IMR-90 (cell line): ENCODE measurements around the gene NOS1AP. TPM values are rescaled to one million over a fixed set of nuclear protein-coding genes. Genes with fewer than 3 reads are reported as not detected.

Experiments used
- ATAC-seq: fragments of 200-7000 bp; cut with Tn5 transposase; 2 replicates; pipeline ENCODE4 v1.9.1; 2020; ENCODE audit warnings: low read depth, mild to moderate bottlenecking, moderate library complexity
- BruUV-seq: library from RNA; stranded (reverse); fragments of 400-500 nt; replicated peaks from 2 replicates; lab custom pipeline; 2021; lab: Mats Ljungman, UMichigan
- CTCF ChIA-PET: fragments of 300-600 bp; formaldehyde crosslinking; extraction: SDS; loops from one replicate; lab custom pipeline; 2021; ENCODE audit warnings: antibody characterized with exemption; lab: Yijun Ruan, JAX
- POLR2A ChIA-PET: fragments of 300-600 bp; sonication (Branson Sonifier 250); formaldehyde crosslinking; loops from one replicate; lab custom pipeline; 2022; ENCODE audit warnings: antibody characterized with exemption; ENCODE audit not compliant: unreplicated experiment; lab: Charles Lee
- DNase-seq: peaks from one replicate; pipeline ENCODE4 v3.0.0; 2013
- H2AFZ ChIP-seq: replicated peaks from 2 replicates; pipeline ENCODE3; 2013; ENCODE audit warnings: low read length, mild to moderate bottlenecking; ENCODE audit not compliant: poor library complexity
- H2AK5ac ChIP-seq: 2 replicates; pipeline ENCODE4 v1.6.1; 2013; ENCODE audit warnings: low read depth, low read length, inconsistent platforms
- H2AK9ac ChIP-seq: replicated peaks from 2 replicates; pipeline ENCODE3; 2013; ENCODE audit warnings: mild to moderate bottlenecking, low read depth, low read length, moderate library complexity; ENCODE audit not compliant: poor library complexity
- H2BK120ac ChIP-seq: 2 replicates; pipeline ENCODE4 v1.6.1; 2013; ENCODE audit warnings: low read depth, low read length, inconsistent platforms
- H2BK15ac ChIP-seq: 3 replicates; pipeline ENCODE4 v1.6.1; 2013; ENCODE audit warnings: low read depth, low read length, inconsistent platforms
- H2BK20ac ChIP-seq: 2 replicates; pipeline ENCODE4 v1.6.1; 2013; ENCODE audit warnings: low read depth, mild to moderate bottlenecking, inconsistent platforms, low read length, moderate library complexity
- H2BK5ac ChIP-seq: 2 replicates; pipeline ENCODE4 v1.6.1; 2013; ENCODE audit warnings: mild to moderate bottlenecking, low read depth, low read length, inconsistent platforms; ENCODE audit not compliant: poor library complexity, severe bottlenecking
- H3K14ac ChIP-seq: replicated peaks from 2 replicates; pipeline ENCODE4 v1.6.1; 2013; ENCODE audit warnings: low read depth, low read length, inconsistent platforms
- H3K18ac ChIP-seq: 2 replicates; pipeline ENCODE4 v1.6.1; 2013; ENCODE audit warnings: low read depth, low read length, control low read depth
- H3K23ac ChIP-seq: 2 replicates; pipeline ENCODE4 v1.6.1; 2013; ENCODE audit warnings: low read depth, low read length, inconsistent platforms
- H3K27ac ChIP-seq: 2 replicates; pipeline ENCODE4 v1.5.1; 2013; ENCODE audit warnings: mild to moderate bottlenecking, control low read depth, low read length; ENCODE audit not compliant: insufficient read depth
- H3K27me3 ChIP-seq: 2 replicates; pipeline ENCODE4 v1.6.1; 2013; ENCODE audit warnings: low read length; ENCODE audit not compliant: control insufficient read depth, insufficient read depth
- H3K36me3 ChIP-seq: 2 replicates; pipeline ENCODE4 v1.6.1; 2013; ENCODE audit warnings: low read length, mixed read lengths; ENCODE audit not compliant: control insufficient read depth, insufficient read depth
- H3K4ac ChIP-seq: 2 replicates; pipeline ENCODE4 v1.6.1; 2013; ENCODE audit warnings: low read depth, low read length, inconsistent platforms
- H3K4me1 ChIP-seq: 2 replicates; pipeline ENCODE4 v1.6.1; 2013; ENCODE audit warnings: low read length, mixed read lengths; ENCODE audit not compliant: control insufficient read depth, insufficient read depth
- H3K4me2 ChIP-seq: 2 replicates; pipeline ENCODE4 v1.6.1; 2013; ENCODE audit warnings: low read depth, mild to moderate bottlenecking, control low read depth, low read length, moderate library complexity
- H3K4me3 ChIP-seq: 2 replicates; pipeline ENCODE4 v1.5.1; 2013; ENCODE audit warnings: low read depth, mild to moderate bottlenecking, control low read depth, low read length, moderate library complexity; ENCODE audit not compliant: insufficient read depth
- H3K56ac ChIP-seq: 2 replicates; pipeline ENCODE4 v1.6.1; 2013; ENCODE audit warnings: low read length, inconsistent platforms; ENCODE audit not compliant: insufficient read depth; ENCODE audit errors: extremely low read depth
- H3K79me1 ChIP-seq, 2 experiments: 2 replicates each; pipeline ENCODE4 v1.6.1; 2013; ENCODE audit warnings: low read length in 2 of 2, inconsistent platforms in 1 of 2, low read depth in 1 of 2
- H3K9ac ChIP-seq: 2 replicates; pipeline ENCODE4 v1.6.1; 2013; ENCODE audit warnings: low read depth, low read length, control low read depth
- H3K9me1 ChIP-seq: 2 replicates; pipeline ENCODE4 v1.6.1; 2013; ENCODE audit warnings: low read length, inconsistent platforms; ENCODE audit not compliant: insufficient read depth
- H3K9me3 ChIP-seq: 2 replicates; pipeline ENCODE4 v1.6.1; 2013; ENCODE audit warnings: low read length; ENCODE audit not compliant: control insufficient read depth, insufficient read depth
- H4K20me1 ChIP-seq: 2 replicates; pipeline ENCODE4 v1.6.1; 2013; ENCODE audit warnings: low read length, inconsistent platforms; ENCODE audit not compliant: insufficient read depth
- H4K5ac ChIP-seq: 2 replicates; pipeline ENCODE4 v1.6.1; 2013; ENCODE audit warnings: mild to moderate bottlenecking, low read depth, low read length, control low read depth
- H4K8ac ChIP-seq, 2 experiments: 2 replicates each; pipeline ENCODE4 v1.6.1; 2013; ENCODE audit warnings: low read depth in 2 of 2, low read length in 2 of 2, control low read depth in 1 of 2, inconsistent platforms in 1 of 2
- H4K91ac ChIP-seq: 2 replicates; pipeline ENCODE4 v1.6.1; 2013; ENCODE audit warnings: low read depth, low read length, inconsistent platforms; ENCODE audit not compliant: insufficient read depth
- BHLHE40 ChIP-seq: fragments of 150-350 bp; IDR thresholded peaks from 2 replicates; pipeline ENCODE4 v1.6.1; 2016; ENCODE audit warnings: mild to moderate bottlenecking, low read depth, low read length
- CTCF ChIP-seq: conservative IDR thresholded peaks from 2 replicates; pipeline ENCODE4 v1.5.1; 2012; ENCODE audit warnings: mild to moderate bottlenecking, low read depth, low read length, improper control_type of control experiment
- ELK1 ChIP-seq: fragments of 150-350 bp; IDR thresholded peaks from 2 replicates; pipeline ENCODE4 v1.6.1; 2016; ENCODE audit warnings: low read depth, mild to moderate bottlenecking, low read length, moderate library complexity, borderline replicate concordance
- FOS ChIP-seq: fragments of 150-350 bp; IDR thresholded peaks from 2 replicates; pipeline ENCODE4 v1.6.1; 2016; ENCODE audit warnings: low read depth, low read length
- MAFK ChIP-seq: IDR thresholded peaks from 2 replicates; pipeline ENCODE4 v1.6.1; 2012; ENCODE audit warnings: low read depth, low read length, improper control_type of control experiment
- MAZ ChIP-seq: IDR thresholded peaks from 2 replicates; pipeline ENCODE4 v1.6.1; 2012; ENCODE audit warnings: low read depth, mild to moderate bottlenecking, low read length, improper control_type of control experiment, moderate library complexity, borderline replicate concordance
- MXI1 ChIP-seq: IDR thresholded peaks from 2 replicates; pipeline ENCODE4 v1.6.1; 2012; ENCODE audit warnings: low read depth, mild to moderate bottlenecking, low read length, moderate library complexity, borderline replicate concordance
- POLR2A ChIP-seq: IDR thresholded peaks from 2 replicates; pipeline ENCODE4 v1.6.1; 2012; ENCODE audit warnings: mild to moderate bottlenecking, low read depth, low read length
- RAD21 ChIP-seq: IDR thresholded peaks from 2 replicates; pipeline ENCODE4 v1.6.1; 2012; ENCODE audit warnings: low read length, improper control_type of control experiment
- RCOR1 ChIP-seq: IDR thresholded peaks from 2 replicates; pipeline ENCODE4 v1.6.1; 2012; ENCODE audit warnings: mild to moderate bottlenecking, low read length, improper control_type of control experiment; ENCODE audit not compliant: insufficient replicate concordance
- SMC3 ChIP-seq: fragments of 150-350 bp; IDR thresholded peaks from 2 replicates; pipeline ENCODE4 v1.6.1; 2016; ENCODE audit warnings: low read depth, mild to moderate bottlenecking, antibody characterized with exemption, low read length, moderate library complexity
- USF2 ChIP-seq: fragments of 150-350 bp; IDR thresholded peaks from 2 replicates; pipeline ENCODE4 v1.6.1; 2017; ENCODE audit warnings: mild to moderate bottlenecking, antibody characterized with exemption, low read length, low read depth
- WGBS, 2 experiments: methylation state at CpG; one replicate each; pipeline versions ENCODE4 v1.1.5 to v1.1.7; 2013; ENCODE audit warnings: missing lambda C conversion rate in 2 of 2; ENCODE audit not compliant: insufficient read length in 1 of 2; ENCODE audit errors: extremely low coverage in 2 of 2; 5-methylcytosine and 5-hydroxymethylcytosine counted together
- dilution Hi-C: fragments of 300-500 bp; cut with HindIII; formaldehyde crosslinking; loops from one replicate; pipeline ENCODE4 v1.14.3; 2018; ENCODE audit warnings: low sequenced_read_pairs; ENCODE audit not compliant: unreplicated experiment
- in situ Hi-C: fragments of 300-500 bp; cut with MboI; formaldehyde crosslinking; loops from 3 replicates; pipeline ENCODE4 v1.14.3; 2019; ENCODE audit warnings: low sequenced_read_pairs, inconsistent platforms, mixed read lengths
- intact Hi-C: fragments of 100-400 bp; cut with micrococcal nuclease; formaldehyde crosslinking; loops from 2 replicates; pipeline ENCODE4 v1.10.0; 2022
- polyA plus RNA-seq, 3 experiments: library from polyadenylated mRNA; depleted of rRNA; stranded (reverse); fragments of >200 nt; gene quantifications; 2 replicates each; pipeline ENCODE4 v1.2.3, GENCODE V29; 2012; ENCODE audit warnings: low replicate concordance in 1 of 3
- total RNA-seq: library from RNA; depleted of rRNA; stranded (reverse); fragments of >200 nt; gene quantifications from 2 replicates; pipeline ENCODE4 v1.2.3, GENCODE V29; 2012

The NOS1AP gene
- total and polyA plus RNA-seq, 2 of the 4 experiments (the other 2 are of a cell fraction): 0.18 to 0.19 TPM

DNA sequence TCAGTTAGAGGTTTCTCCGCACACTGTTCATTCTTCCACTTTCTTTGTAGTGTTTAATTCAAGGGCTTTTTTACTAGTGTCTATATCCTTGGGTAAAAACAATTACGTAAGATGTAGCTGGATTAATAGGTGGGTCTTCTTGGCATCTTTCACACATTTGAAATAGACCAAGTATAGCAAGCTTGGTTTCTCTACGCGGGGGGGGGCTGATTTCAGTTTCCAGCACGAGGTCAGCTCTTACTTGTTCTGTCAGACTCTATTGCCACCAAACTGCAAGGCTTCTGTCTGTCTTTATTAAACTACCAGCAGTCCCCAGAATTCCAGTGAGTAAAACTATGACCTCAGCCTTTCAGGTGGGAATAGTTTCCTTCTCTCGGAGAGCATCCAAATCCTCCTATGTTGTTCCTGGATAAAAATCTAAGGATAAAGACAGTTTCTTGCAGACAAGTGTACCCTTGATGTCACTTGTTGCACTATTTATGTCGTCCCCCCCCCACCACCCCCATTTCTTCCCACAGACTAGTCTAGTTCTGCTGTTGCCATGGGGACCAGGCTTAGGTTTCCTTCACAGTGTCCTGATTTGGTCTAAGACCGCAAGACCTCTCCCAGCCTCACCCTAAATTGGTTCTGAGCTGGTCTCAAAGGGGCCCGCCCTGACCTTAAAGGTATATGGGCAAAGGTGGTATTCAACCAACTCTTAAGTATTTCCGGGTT is 290.2 kb downstream of the NOS1AP start:
- Histone ChIP-seq H2BK20ac (no peak overlapping the region), H3K56ac (no peak overlapping the region), H3K4me3 (no peak overlapping the region), H3K4ac (no peak overlapping the region), H3K27me3 (peaks cover 5% of the 10 kb centered on the region), H2AK5ac (no peak overlapping the region), H4K20me1 (no peaks in the 10 kb centered on the region), H2BK5ac (no peak overlapping the region), H3K79me1 (no peaks in the 10 kb centered on the region), H3K27ac (no peak overlapping the region), H4K91ac (no peak overlapping the region), H2AK9ac (no peak overlapping the region), H3K9me3 (no peaks in the 10 kb centered on the region), H3K23ac (no peak overlapping the region), H4K8ac (no peak overlapping the region), H3K4me1 (no peaks in the 10 kb centered on the region), H2BK120ac (no peak overlapping the region), H3K14ac (no peak overlapping the region), H2BK15ac (no peak overlapping the region), H3K9ac (no peak overlapping the region), H4K5ac (no peak overlapping the region), H3K9me1 (no peaks in the 10 kb centered on the region; the same call in 1 of the 2 replicates), H2AFZ (no peak overlapping the region), H3K18ac (no peak overlapping the region), H3K36me3 (no peaks in the 10 kb centered on the region), H3K4me2 (no peak overlapping the region)
- CTCF ChIA-PET: no interaction called here
- WGBS, 2 experiments: 0% methylated on average over 1 of the region's 10 CpGs; no CpG with 5 or more reads in 1 of the 2 experiments
- intact Hi-C loops (no loop called here), dilution Hi-C loops (no loop called here), in situ Hi-C loops (no loop called here)
- no TSS peak for BruUV-seq
- POLR2A ChIA-PET: no interaction called here
- TF ChIP-seq BHLHE40 (no peak), RCOR1 (no peak), MAZ (no peak), CTCF (no peak), ELK1 (no peak), RAD21 (no peak), POLR2A (no peak), SMC3 (no peak), USF2 (no peak), MAFK (no peak), MXI1 (no peak), FOS (no peak)
- DNase-seq (no peak), ATAC-seq (no peak)
